Upper lobe of right lung (tissue), 1 donor: Measurements from ENCODE around the gene TMOD4. TPM values are rescaled to one million over a fixed set of nuclear protein-coding genes. Genes with fewer than 3 reads are reported as not detected.

Experiments
- ATAC-seq: fragments of 200-7000 bp; cut with Tn5 transposase; one replicate; pipeline ENCODE4 v1.9.1; 2020; ENCODE audit warnings: mild to moderate bottlenecking, moderate library complexity
- DNase-seq: peaks from one replicate; pipeline ENCODE4 v3.0.0-alpha.2; 2020
- H3K27ac ChIP-seq: fragments of 200-600 bp; one replicate; pipeline ENCODE4 v1.8.0; 2022
- H3K27me3 ChIP-seq: fragments of 200-600 bp; one replicate; pipeline ENCODE4 v1.8.0; 2022; ENCODE audit warnings: mild to moderate bottlenecking
- H3K36me3 ChIP-seq: fragments of 200-600 bp; one replicate; pipeline ENCODE4 v1.8.0; 2022
- H3K4me1 ChIP-seq: fragments of 200-600 bp; one replicate; pipeline ENCODE4 v1.8.0; 2022
- H3K4me3 ChIP-seq: fragments of 200-600 bp; one replicate; pipeline ENCODE4 v1.8.0; 2022; ENCODE audit warnings: mild to moderate bottlenecking
- H3K9me3 ChIP-seq: fragments of 200-600 bp; one replicate; pipeline ENCODE4 v1.8.0; 2022
- CTCF ChIP-seq: fragments of 200-600 bp; IDR thresholded peaks from one replicate; pipeline ENCODE4 v1.8.0; 2022; ENCODE audit warnings: antibody characterized with exemption
- intact Hi-C: fragments of 100-400 bp; cut with DNase I; formaldehyde crosslinking; loops from one replicate; pipeline ENCODE4 v1.11.0; 2022
- total RNA-seq: library from RNA; stranded (reverse); fragmentation: NEBNext Ultra II Directional; extraction: Animal tissue kit (Norgen Biotek cat#: 25700); gene quantifications from one replicate; pipeline ENCODE4 v1.2.1, GENCODE V29; 2021
- donor health status: DM: no; HTN: yes; CAD: no; lungs with severe emphysema.

TMOD4 gene
- total RNA-seq, 1 donor from 2014 or later, result not detected

- no peak overlapping the region for H3K4me3 ChIP-seq
- no peaks in the 10 kb centered on the region for H3K9me3 ChIP-seq
- H3K4me1 ChIP-seq, result peaks cover 2% of the 10 kb centered on the region
- peak; percentile 5 for DNase-seq
- H3K27me3 ChIP-seq, result no peaks in the 10 kb centered on the region
- peaks cover 43% of the 10 kb centered on the region for H3K36me3 ChIP-seq
- intact Hi-C loops, result loop anchor here (5.0 kb wide), 1 partner anchor 57 kb away; no protein-coding TSS in a partner anchor
- peak; percentile 9 for ATAC-seq
- peak overlapping the region; percentile 42 for H3K27ac ChIP-seq
- TF ChIP-seq CTCF, result no peak
These were observed 16.4 kb downstream of the TMOD4 start for GRCh38 chr1:151159373-151159772.

- H3K27ac ChIP-seq, result peak overlapping the region; percentile 42
- no peaks in the 10 kb centered on the region for H3K9me3 ChIP-seq
- peaks cover 43% of the 10 kb centered on the region for H3K36me3 ChIP-seq
- DNase-seq, result peak; percentile 60
- no peak for TF ChIP-seq CTCF
- no peak overlapping the region for H3K4me3 ChIP-seq
- H3K4me1 ChIP-seq, result peaks cover 2% of the 10 kb centered on the region
- H3K27me3 ChIP-seq, result no peaks in the 10 kb centered on the region
- ATAC-seq, result no peak
- intact Hi-C loops, result loop anchor here (5.0 kb wide), 1 partner anchor 56 kb away; no protein-coding TSS in a partner anchor
These were observed 17.0 kb downstream of the TMOD4 start for GRCh38 chr1:151158751-151159251.

GRCh38 chr1:151158326-151158725 is 17.5 kb downstream of the TMOD4 start:
- Histone ChIP-seq H3K4me3 (peak overlapping the region; percentile 52), H3K4me1 (peaks cover 2% of the 10 kb centered on the region), H3K27me3 (no peaks in the 10 kb centered on the region), H3K36me3 (peaks cover 43% of the 10 kb centered on the region), H3K27ac (no peak overlapping the region), H3K9me3 (no peaks in the 10 kb centered on the region)
- intact Hi-C loops, result loop anchor here (5.0 kb wide), 1 partner anchor 56 kb away; no protein-coding TSS in a partner anchor
- DNase-seq (peak; percentile 46), ATAC-seq (no peak)
- no peak for TF ChIP-seq CTCF

GRCh38 chr1:151157067-151157531 is 18.7 kb downstream of the TMOD4 start:
- Histone ChIP-seq H3K9me3 (no peaks in the 10 kb centered on the region), H3K27ac (peak overlapping the region; percentile 67), H3K4me1 (peaks cover 2% of the 10 kb centered on the region), H3K27me3 (no peaks in the 10 kb centered on the region), H3K36me3 (peaks cover 43% of the 10 kb centered on the region), H3K4me3 (peak overlapping the region; percentile 52)
- ATAC-seq, result peak; percentile 65
- peak; percentile 64 for DNase-seq
- no peak for TF ChIP-seq CTCF
- intact Hi-C loops, result loop anchor here (5.0 kb wide), 1 partner anchor 55 kb away; no protein-coding TSS in a partner anchor

GRCh38 chr1:151156515-151156819 is 19.3 kb downstream of the TMOD4 start, which contains the start of gene TNFAIP8L2:
Gene TNFAIP8L2 (plus strand): TSS chr1:151156649. CDS start chr1:151158698, 2,049 bp downstream.
- peak within 1 kb of the TSS; percentile 52 for H3K4me3 ChIP-seq
- H3K9me3 ChIP-seq, result no peaks in the 10 kb centered on the region
- H3K4me1 ChIP-seq, result peaks cover 2% of the 10 kb centered on the region
- intact Hi-C loops, result loop anchor here (5.0 kb wide), 1 partner anchor 54 kb away; no protein-coding TSS in a partner anchor
- no peaks in the 10 kb centered on the region for H3K27me3 ChIP-seq
- no peak for TF ChIP-seq CTCF
- peak within 1 kb of the TSS; percentile 67 for H3K27ac ChIP-seq
- DNase-seq, result peak; percentile 81
- peaks cover 42% of the 10 kb centered on the region for H3K36me3 ChIP-seq
- peak; percentile 86 for ATAC-seq
